Activated B cell treated with CpG ODN at 0.5 μM for 24 hours (primary cell): ENCODE data around the gene PRRT1B. TPM values are rescaled to one million over a fixed set of nuclear protein-coding genes. Genes with fewer than 3 reads are reported as not detected.

ENCODE experiments used
- ATAC-seq: fragments of 200-7000 bp; cut with Tn5 transposase; one replicate; pipeline ENCODE4 v1.10.0; 2021; ENCODE audit warnings: low read depth, mild to moderate bottlenecking, moderate library complexity
- CTCF ChIA-PET: fragments of 350-600 bp; sonication (Branson Sonifier 250); formaldehyde crosslinking; loops from one replicate; lab custom pipeline; 2021; ENCODE audit warnings: antibody characterized with exemption; lab: Charles Lee
- POLR2A ChIA-PET: fragments of 350-600 bp; sonication (Branson Sonifier 250); formaldehyde crosslinking; loops from one replicate; lab custom pipeline; 2021; ENCODE audit warnings: antibody characterized with exemption; lab: Charles Lee
- DNase-seq: peaks from one replicate; pipeline ENCODE4 v3.0.0; 2022
- H3K27ac Mint-ChIP-seq: one replicate; pipeline ENCODE4 v1.8.0; 2020; ENCODE audit warnings: mixed read lengths
- H3K27me3 Mint-ChIP-seq: one replicate; pipeline ENCODE4 v1.8.0; 2021; ENCODE audit warnings: mixed read lengths
- H3K36me3 Mint-ChIP-seq: one replicate; pipeline ENCODE4 v1.8.0; 2021; ENCODE audit warnings: low read depth, mixed read lengths
- H3K4me1 Mint-ChIP-seq: one replicate; pipeline ENCODE4 v1.8.0; 2021; ENCODE audit warnings: mixed read lengths
- H3K4me3 Mint-ChIP-seq: one replicate; pipeline ENCODE4 v1.8.0; 2020; ENCODE audit warnings: mild to moderate bottlenecking, mixed read lengths
- H3K9me3 Mint-ChIP-seq: one replicate; pipeline ENCODE4 v1.8.0; 2020; ENCODE audit warnings: mixed read lengths
- CTCF ChIP-seq: fragments of 200-600 bp; IDR thresholded peaks from one replicate; pipeline ENCODE4 v1.8.0; 2022; ENCODE audit warnings: antibody characterized with exemption, mild to moderate bottlenecking
- intact Hi-C: fragments of 100-400 bp; cut with micrococcal nuclease; formaldehyde crosslinking; loops from one replicate; pipeline ENCODE4 v1.15.1; 2024
- total RNA-seq: library from RNA; stranded (reverse); gene quantifications from 2 replicates; pipeline ENCODE4 v1.2.3, GENCODE V29; 2022

PRRT1B gene
- total RNA-seq, 1 donor from 2014 or later: not detected

GRCh38 chr9:131530546-131530919 is 14.8 kb upstream of the PRRT1B start:
- Mint-ChIP-seq H3K4me3 (peak overlapping the region; percentile 79), H3K9me3 (no peaks in the 10 kb centered on the region), H3K27me3 (no peaks in the 10 kb centered on the region), H3K27ac (no peak overlapping the region), H3K36me3 (peaks cover 37% of the 10 kb centered on the region), H3K4me1 (peaks cover 22% of the 10 kb centered on the region)
- intact Hi-C loops: loop anchor here (2.0 to 5.0 kb wide), 3 partner anchors 28 to 217 kb away; partner anchors contain the start of gene POMT1
- CTCF ChIA-PET: no interaction called here
- TF ChIP-seq CTCF: no peak
- DNase-seq (no peak), ATAC-seq (peak; percentile 14)
- POLR2A ChIA-PET: no interaction called here

- H3K36me3 Mint-ChIP-seq: peaks cover 30% of the 10 kb centered on the region
- peak within 1 kb of the TSS; percentile 79 for H3K4me3 Mint-ChIP-seq
- H3K27ac Mint-ChIP-seq: no peak within 1 kb of the TSS
- ChIA-PET CTCF (no interaction called here), POLR2A (interaction anchor here (0.6 kb wide), 1 partner anchor 36 kb away, joined by 3 read pairs; no protein-coding TSS in a partner anchor)
- H3K4me1 Mint-ChIP-seq: peaks cover 22% of the 10 kb centered on the region
- H3K27me3 Mint-ChIP-seq: no peaks in the 10 kb centered on the region
- no peak for TF ChIP-seq CTCF
- no peaks in the 10 kb centered on the region for H3K9me3 Mint-ChIP-seq
- intact Hi-C loops: loop anchor here (2.0 to 5.0 kb wide), 3 partner anchors 28 to 216 kb away; partner anchors contain the start of gene POMT1
- DNase-seq: peak; percentile 73
- peak; percentile 88 for ATAC-seq
Measured at GRCh38 chr9:131530920-131531832, 14.1 kb upstream of the PRRT1B start, which contains the start of gene UCK1. Gene UCK1, minus strand, starts transcription at chr9:131531263. Its CDS starts 89 bp downstream, at chr9:131531174.

GRCh38 chr9:131534721-131535237 is 10.5 kb upstream of the PRRT1B start:
- peak overlapping the region; percentile 30 for H3K27ac Mint-ChIP-seq
- H3K4me1 Mint-ChIP-seq: peaks cover 21% of the 10 kb centered on the region
- TF ChIP-seq CTCF: no peak
- DNase-seq: no peak
- no peak for ATAC-seq
- POLR2A ChIA-PET: interaction anchor here (0.6 to 1.0 kb wide), 3 partner anchors 117 to 279 kb away, joined by 3 read pairs; no protein-coding TSS in a partner anchor
- H3K4me3 Mint-ChIP-seq: peak overlapping the region; percentile 29
- no peaks in the 10 kb centered on the region for H3K9me3 Mint-ChIP-seq
- H3K27me3 Mint-ChIP-seq: no peaks in the 10 kb centered on the region
- H3K36me3 Mint-ChIP-seq: peaks cover 2% of the 10 kb centered on the region
- intact Hi-C loops: loop anchor here (5.0 kb wide), 2 partner anchors 43 to 213 kb away; no protein-coding TSS in a partner anchor
- CTCF ChIA-PET: no interaction called here

- Mint-ChIP-seq H3K27me3 (no peaks in the 10 kb centered on the region), H3K4me1 (peaks cover 13% of the 10 kb centered on the region), H3K4me3 (no peak overlapping the region), H3K36me3 (no peaks in the 10 kb centered on the region), H3K27ac (no peak overlapping the region), H3K9me3 (peaks cover 3% of the 10 kb centered on the region)
- POLR2A ChIA-PET: interaction anchor here (0.6 to 1.0 kb wide), 2 partner anchors 22 to 27 kb away, joined by 3 read pairs; no protein-coding TSS in a partner anchor
- no peak for ATAC-seq
- CTCF ChIA-PET: no interaction called here
- intact Hi-C loops: no loop called here
- TF ChIP-seq CTCF: no peak
- no peak for DNase-seq
Measured at GRCh38 chr9:131537946-131538345, 7.4 kb upstream of the PRRT1B start.
